Measurements from ENCODE around the gene SLC9A1.

Gene SLC9A1

GRCh38 chr1:27099135-27099586, 55.8 kb downstream of the SLC9A1 start:
- TF ChIP-seq ZNF274 (IDR thresholded peaks at IDR 0.05; ENCODE audit: low read depth, low read length): no peak
- H3K4me3 ChIP-seq (ENCODE audit: low read length): no peak overlapping the region

DNA sequence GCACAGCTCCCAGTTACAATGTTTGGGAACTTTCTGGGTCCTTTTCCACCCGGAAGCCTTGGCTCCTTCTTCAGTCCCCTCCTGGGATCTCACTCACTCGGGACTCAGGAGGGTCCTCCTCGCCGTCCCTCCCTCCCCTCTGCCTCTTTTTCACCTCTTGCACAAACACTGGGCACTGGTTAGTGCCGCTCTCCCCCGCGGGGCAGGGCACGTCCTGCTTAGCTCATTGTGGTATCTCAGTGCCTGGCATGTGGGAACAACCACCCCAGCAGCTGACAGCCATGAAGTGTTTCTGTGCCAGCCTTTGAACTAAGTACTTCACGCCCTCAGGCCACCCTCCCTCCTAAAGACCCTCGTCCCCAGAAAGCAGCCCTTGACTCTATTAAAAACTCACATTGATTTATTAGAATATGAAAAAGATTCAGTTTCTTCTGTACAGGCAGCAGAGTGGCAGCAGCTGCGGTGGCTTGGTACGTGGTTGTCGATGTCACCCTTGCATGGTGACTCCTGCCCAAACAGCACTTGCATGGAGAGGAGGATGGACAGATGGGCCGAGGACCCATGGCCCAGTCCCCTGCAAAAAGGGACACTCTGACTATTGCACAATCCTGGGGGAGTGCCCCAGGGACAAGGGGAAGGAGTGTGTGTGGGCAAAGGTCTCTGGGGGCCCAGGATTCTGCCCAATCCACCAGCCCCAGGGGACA, 56.3 kb downstream of the SLC9A1 start:
- no peak overlapping the region for H3K4me3 ChIP-seq (ENCODE audit: low read length)
- no peak for TF ChIP-seq ZNF274 (IDR thresholded peaks at IDR 0.05; ENCODE audit: low read depth, low read length)

GRCh38 chr1:27097484-27097917, 57.4 kb downstream of the SLC9A1 start:
- H3K4me3 ChIP-seq (ENCODE audit: low read length): no peak overlapping the region
- no peak for TF ChIP-seq ZNF274 (IDR thresholded peaks at IDR 0.05; ENCODE audit: low read depth, low read length)

DNA sequence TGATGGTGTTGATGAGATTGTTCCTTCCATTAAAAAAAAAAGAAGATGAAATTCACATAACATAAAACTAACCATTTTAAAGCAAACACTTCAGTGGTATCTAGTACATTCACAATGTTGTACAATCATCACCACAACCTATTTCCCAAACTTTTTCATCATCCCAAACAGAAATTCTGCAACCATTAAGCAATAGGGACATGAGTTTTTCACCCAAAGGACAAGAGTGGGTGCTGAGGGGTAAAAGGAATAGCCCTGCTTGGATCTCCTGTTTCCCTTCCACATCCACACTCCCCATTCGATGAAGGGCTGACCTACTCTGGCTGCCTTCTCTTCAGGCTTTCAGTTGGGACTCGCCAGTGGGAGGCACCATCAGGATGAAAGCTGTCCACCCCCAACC, 59.3 kb downstream of the SLC9A1 start:
- no peak overlapping the region for H3K4me3 ChIP-seq (ENCODE audit: low read length)
- no peak for TF ChIP-seq ZNF274 (IDR thresholded peaks at IDR 0.05; ENCODE audit: low read depth, low read length)

DNA sequence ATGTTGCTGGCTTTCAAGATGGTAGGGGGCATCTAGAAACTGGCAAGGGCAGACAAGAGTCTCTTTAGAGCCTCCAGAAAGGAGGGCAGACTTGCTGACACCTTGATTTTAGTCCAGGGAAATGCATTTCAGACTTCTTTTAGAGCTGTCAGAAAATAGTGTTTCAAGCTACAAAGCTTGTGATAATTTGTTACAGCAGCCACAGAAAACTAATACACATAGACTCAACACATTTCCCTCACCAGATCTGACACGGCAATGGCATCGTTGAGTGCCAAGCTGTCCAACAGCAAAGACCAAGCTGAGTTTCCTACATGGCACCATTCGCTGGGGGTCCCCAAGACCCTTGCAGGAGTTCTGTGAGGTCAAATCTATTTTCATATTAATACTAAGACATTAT, 62.0 kb downstream of the SLC9A1 start:
- no peak for TF ChIP-seq ZNF274 (IDR thresholded peaks at IDR 0.05; ENCODE audit: low read depth, low read length)
- no peak overlapping the region for H3K4me3 ChIP-seq (ENCODE audit: low read length)

GRCh38 chr1:27090911-27091310, 64.0 kb downstream of the SLC9A1 start:
- no peak for TF ChIP-seq ZNF274 (IDR thresholded peaks at IDR 0.05; ENCODE audit: low read depth, low read length)
- H3K4me3 ChIP-seq (ENCODE audit: low read length): no peak overlapping the region

DNA sequence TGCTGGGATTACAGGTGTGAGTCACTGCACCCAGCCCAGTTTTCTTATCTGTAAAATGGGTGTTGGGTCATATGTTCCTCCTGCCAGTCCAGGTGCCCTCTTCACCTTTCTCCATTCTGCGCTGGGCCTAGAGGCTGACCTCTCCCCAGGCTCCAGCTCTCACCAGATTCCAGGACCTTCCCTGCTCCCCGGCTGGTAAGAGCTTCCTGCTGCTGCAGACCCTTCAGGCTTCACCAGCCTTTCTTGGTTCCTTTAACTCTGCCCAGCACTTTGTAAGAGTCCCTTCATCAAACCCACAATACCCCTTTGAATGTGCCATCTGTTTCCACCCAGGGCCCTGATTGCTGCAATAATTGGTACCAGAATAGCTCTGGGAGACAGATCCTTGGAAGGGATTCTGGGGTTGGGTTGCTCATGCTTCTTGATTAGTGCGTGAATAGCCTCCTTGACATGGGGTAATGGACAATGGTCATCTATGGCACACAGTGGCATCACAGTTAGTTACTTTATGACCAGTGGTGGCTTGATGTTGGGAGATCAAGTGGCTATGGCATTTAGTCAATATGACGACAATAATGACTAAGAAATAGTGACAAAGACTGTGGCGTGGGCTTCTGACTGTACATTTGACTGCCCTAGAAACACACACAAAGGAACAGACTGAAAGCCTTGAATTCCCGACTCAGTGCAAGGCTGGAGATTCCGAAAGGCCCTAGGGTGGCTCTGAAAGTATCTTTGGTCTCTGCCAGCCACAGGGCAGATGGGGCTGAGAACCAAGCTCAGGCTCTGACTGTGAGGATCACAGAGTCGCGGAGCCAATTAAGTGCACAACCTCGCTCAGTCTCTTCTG, 67.3 kb downstream of the SLC9A1 start:
- H3K4me3 ChIP-seq (ENCODE audit: low read length): no peak overlapping the region
- TF ChIP-seq ZNF274 (IDR thresholded peaks at IDR 0.05; ENCODE audit: low read depth, low read length): no peak

DNA sequence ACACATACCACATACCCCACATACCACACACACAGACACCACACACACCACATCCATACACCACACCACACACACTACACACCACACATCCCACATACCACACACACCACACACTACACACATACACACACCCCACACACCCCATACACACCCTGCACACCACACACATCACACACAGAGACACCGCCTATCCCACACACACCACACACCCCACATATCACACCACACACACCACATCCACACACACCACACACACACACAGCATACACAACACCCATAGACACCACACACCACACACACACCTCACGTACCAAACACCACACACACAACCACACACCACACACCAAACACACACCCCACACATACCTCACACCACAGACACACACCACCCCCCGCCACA, 68.3 kb downstream of the SLC9A1 start:
- TF ChIP-seq ZNF274 (IDR thresholded peaks at IDR 0.05; ENCODE audit: low read depth, low read length): no peak
- H3K4me3 ChIP-seq (ENCODE audit: low read length): no peak overlapping the region

DNA sequence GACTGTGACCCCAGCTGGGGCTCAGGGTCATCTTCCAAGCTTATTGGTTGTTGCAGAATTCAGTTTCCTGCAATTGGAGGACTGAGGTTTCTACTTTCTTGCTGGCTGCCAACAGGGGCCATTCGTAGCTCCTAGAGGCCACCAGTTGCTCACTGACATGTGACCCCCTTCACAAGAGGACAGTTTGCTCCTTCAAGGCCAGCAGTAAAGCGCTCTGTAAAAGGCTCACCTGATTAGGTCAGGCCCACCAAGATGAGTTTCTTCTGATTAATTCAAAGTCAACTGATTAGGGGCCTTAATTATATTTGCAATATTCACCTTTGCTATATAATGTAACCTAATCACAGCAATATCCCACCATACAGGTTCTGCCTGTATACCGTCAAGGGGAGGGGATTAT, 68.9 kb downstream of the SLC9A1 start:
- no peak overlapping the region for H3K4me3 ChIP-seq (ENCODE audit: low read length)
- no peak for TF ChIP-seq ZNF274 (IDR thresholded peaks at IDR 0.05; ENCODE audit: low read depth, low read length)

GRCh38 chr1:27084107-27084506, 70.8 kb downstream of the SLC9A1 start:
- H3K4me3 ChIP-seq (ENCODE audit: low read length): no peak overlapping the region
- TF ChIP-seq ZNF274 (IDR thresholded peaks at IDR 0.05; ENCODE audit: low read depth, low read length): no peak

DNA sequence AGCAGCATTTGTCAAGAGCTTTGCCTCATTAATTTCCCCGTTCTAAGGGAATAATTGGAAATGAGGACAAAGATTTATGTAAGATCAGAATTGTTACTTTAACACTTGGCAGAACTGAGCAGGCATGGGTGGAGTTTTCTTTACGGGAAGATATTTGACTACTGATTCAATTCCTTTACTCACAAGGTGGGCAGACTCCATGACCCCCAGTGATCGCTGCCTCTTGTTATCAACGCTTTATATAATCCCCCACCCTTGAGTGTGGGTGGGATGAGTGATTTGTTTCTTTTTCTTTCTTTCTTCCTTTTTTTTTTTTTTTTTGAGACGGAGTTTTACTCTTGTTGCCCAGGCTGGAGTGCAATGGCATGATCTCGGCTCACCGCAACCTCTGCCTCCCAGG, 77.0 kb downstream of the SLC9A1 start:
- H3K4me3 ChIP-seq (ENCODE audit: low read length): no peak overlapping the region
- TF ChIP-seq ZNF274 (IDR thresholded peaks at IDR 0.05; ENCODE audit: low read depth, low read length): no peak

DNA sequence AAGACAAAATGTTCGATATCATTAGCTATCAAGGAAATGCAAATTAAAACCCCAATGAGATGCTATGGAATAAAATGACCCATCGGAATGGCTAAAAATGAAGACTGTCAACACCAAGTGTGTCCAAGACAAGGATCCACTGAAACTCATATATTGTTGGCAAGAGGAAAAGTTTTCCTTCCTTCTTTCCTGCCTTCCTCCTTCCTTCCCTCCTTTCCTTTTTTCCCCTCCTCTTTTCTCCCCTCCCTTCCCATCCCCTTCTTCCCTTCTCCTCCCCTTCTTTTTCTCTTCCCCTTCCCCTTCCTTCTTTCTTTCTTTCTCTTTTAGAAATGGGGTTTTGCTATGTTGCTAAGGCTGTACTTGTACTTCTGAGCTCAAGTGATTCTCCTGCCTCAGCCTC, 78.1 kb downstream of the SLC9A1 start:
- H3K4me3 ChIP-seq (ENCODE audit: low read length): no peak overlapping the region
- TF ChIP-seq ZNF274 (IDR thresholded peaks at IDR 0.05; ENCODE audit: low read depth, low read length): no peak

- TF ChIP-seq ZNF274 (IDR thresholded peaks at IDR 0.05; ENCODE audit: low read depth, low read length): no peak
- H3K4me3 ChIP-seq (ENCODE audit: low read length): no peak overlapping the region
Measured at GRCh38 chr1:27074175-27074780, 80.6 kb downstream of the SLC9A1 start.

- no peak overlapping the region for H3K4me3 ChIP-seq (ENCODE audit: low read length)
- TF ChIP-seq ZNF274 (IDR thresholded peaks at IDR 0.05; ENCODE audit: low read depth, low read length): no peak
Measured at GRCh38 chr1:27071049-27071416, 83.9 kb downstream of the SLC9A1 start.
